K562 (cell line): ENCODE measurements around the gene ASB7. TPM values are rescaled to one million over a fixed set of nuclear protein-coding genes. Genes with fewer than 3 reads are reported as not detected.

Experiments used
- BRCA1 ChIP-seq, 2 experiments: fragments of 450-650 bp in 1 of 2; sonication (generic) in 1 of 2; formaldehyde crosslinking in 1 of 2; IDR thresholded peaks; 2 replicates each; pipeline versions ENCODE4 v1.5.0 to v1.6.1; 2017 to 2020; ENCODE audit warnings: mild to moderate bottlenecking in 1 of 2, missing genetic modification reagents in 1 of 2
- HMBOX1 ChIP-seq: sonication (generic); IDR thresholded peaks from 2 replicates; pipeline ENCODE4 v1.6.1; 2016
- L3MBTL2 ChIP-seq: fragments of 450-650 bp; IDR thresholded peaks from 2 replicates; pipeline ENCODE4 v1.6.1; 2016; ENCODE audit warnings: mild to moderate bottlenecking, moderate library complexity
- NKRF ChIP-seq: fragments of 450-650 bp; IDR thresholded peaks from 2 replicates; pipeline ENCODE4 v1.6.1; 2016; ENCODE audit warnings: borderline replicate concordance
- USF2 ChIP-seq: sonication (generic); formaldehyde crosslinking; IDR thresholded peaks from 2 replicates; pipeline ENCODE4 v1.5.0; 2020; ENCODE audit warnings: missing genetic modification reagents
- polyA plus RNA-seq, 8 experiments: library from polyadenylated mRNA; depleted of rRNA in 4 of 8; stranded (reverse) in 5 of 8; unstranded in 3 of 8; fragments of >200 nt; fragmentation: Nextera tagmentation in 2 of 8; fragmentation: Illumina TruSeq in 1 of 8; extraction: Ambion mirVana in 2 of 8; extraction: Trizol in 1 of 8; gene quantifications; 2 replicates each; pipeline versions ENCODE4 v1.2.1 to v1.2.3, GENCODE V29; 2011 to 2014; ENCODE audit warnings: inconsistent platforms in 1 of 8, missing spikeins in 1 of 8
- total RNA-seq, 7 experiments: library from RNA; depleted of rRNA in 6 of 7; stranded (reverse); fragments of >200 nt in 6 of 7; fragmentation: Illumina TruSeq in 2 of 7; extraction: Trizol in 2 of 7; gene quantifications; 2 replicates each; pipeline versions ENCODE4 v1.2.1 to v1.2.3, GENCODE V29; 2011 to 2021; ENCODE audit warnings: low replicate concordance in 1 of 7
- TF ChIP-seq, protein P1 (sequence below): fragments of 450-650 bp; IDR thresholded peaks from 2 replicates; pipeline ENCODE4 v1.6.1; 2016; ENCODE audit warnings: mild to moderate bottlenecking, moderate library complexity
- TF ChIP-seq, protein P2 (sequence below): sonication (generic); formaldehyde crosslinking; IDR thresholded peaks from 2 replicates; pipeline ENCODE4 v1.8.0; 2022; ENCODE audit warnings: missing genetic modification reagents, mild to moderate bottlenecking, borderline replicate concordance
- TF ChIP-seq, protein P3 (sequence below): sonication (generic); formaldehyde crosslinking; IDR thresholded peaks from 2 replicates; pipeline ENCODE4 v1.9.0; 2022; ENCODE audit warnings: mild to moderate bottlenecking, missing genetic modification reagents

Gene ASB7
- total and polyA plus RNA-seq, 9 of the 15 experiments (the other 6 are each of a cell fraction or from before 2014, with no cell fraction given): 1.8 to 10.1 (median 6.8) TPM

- TF ChIP-seq, protein P1, sequence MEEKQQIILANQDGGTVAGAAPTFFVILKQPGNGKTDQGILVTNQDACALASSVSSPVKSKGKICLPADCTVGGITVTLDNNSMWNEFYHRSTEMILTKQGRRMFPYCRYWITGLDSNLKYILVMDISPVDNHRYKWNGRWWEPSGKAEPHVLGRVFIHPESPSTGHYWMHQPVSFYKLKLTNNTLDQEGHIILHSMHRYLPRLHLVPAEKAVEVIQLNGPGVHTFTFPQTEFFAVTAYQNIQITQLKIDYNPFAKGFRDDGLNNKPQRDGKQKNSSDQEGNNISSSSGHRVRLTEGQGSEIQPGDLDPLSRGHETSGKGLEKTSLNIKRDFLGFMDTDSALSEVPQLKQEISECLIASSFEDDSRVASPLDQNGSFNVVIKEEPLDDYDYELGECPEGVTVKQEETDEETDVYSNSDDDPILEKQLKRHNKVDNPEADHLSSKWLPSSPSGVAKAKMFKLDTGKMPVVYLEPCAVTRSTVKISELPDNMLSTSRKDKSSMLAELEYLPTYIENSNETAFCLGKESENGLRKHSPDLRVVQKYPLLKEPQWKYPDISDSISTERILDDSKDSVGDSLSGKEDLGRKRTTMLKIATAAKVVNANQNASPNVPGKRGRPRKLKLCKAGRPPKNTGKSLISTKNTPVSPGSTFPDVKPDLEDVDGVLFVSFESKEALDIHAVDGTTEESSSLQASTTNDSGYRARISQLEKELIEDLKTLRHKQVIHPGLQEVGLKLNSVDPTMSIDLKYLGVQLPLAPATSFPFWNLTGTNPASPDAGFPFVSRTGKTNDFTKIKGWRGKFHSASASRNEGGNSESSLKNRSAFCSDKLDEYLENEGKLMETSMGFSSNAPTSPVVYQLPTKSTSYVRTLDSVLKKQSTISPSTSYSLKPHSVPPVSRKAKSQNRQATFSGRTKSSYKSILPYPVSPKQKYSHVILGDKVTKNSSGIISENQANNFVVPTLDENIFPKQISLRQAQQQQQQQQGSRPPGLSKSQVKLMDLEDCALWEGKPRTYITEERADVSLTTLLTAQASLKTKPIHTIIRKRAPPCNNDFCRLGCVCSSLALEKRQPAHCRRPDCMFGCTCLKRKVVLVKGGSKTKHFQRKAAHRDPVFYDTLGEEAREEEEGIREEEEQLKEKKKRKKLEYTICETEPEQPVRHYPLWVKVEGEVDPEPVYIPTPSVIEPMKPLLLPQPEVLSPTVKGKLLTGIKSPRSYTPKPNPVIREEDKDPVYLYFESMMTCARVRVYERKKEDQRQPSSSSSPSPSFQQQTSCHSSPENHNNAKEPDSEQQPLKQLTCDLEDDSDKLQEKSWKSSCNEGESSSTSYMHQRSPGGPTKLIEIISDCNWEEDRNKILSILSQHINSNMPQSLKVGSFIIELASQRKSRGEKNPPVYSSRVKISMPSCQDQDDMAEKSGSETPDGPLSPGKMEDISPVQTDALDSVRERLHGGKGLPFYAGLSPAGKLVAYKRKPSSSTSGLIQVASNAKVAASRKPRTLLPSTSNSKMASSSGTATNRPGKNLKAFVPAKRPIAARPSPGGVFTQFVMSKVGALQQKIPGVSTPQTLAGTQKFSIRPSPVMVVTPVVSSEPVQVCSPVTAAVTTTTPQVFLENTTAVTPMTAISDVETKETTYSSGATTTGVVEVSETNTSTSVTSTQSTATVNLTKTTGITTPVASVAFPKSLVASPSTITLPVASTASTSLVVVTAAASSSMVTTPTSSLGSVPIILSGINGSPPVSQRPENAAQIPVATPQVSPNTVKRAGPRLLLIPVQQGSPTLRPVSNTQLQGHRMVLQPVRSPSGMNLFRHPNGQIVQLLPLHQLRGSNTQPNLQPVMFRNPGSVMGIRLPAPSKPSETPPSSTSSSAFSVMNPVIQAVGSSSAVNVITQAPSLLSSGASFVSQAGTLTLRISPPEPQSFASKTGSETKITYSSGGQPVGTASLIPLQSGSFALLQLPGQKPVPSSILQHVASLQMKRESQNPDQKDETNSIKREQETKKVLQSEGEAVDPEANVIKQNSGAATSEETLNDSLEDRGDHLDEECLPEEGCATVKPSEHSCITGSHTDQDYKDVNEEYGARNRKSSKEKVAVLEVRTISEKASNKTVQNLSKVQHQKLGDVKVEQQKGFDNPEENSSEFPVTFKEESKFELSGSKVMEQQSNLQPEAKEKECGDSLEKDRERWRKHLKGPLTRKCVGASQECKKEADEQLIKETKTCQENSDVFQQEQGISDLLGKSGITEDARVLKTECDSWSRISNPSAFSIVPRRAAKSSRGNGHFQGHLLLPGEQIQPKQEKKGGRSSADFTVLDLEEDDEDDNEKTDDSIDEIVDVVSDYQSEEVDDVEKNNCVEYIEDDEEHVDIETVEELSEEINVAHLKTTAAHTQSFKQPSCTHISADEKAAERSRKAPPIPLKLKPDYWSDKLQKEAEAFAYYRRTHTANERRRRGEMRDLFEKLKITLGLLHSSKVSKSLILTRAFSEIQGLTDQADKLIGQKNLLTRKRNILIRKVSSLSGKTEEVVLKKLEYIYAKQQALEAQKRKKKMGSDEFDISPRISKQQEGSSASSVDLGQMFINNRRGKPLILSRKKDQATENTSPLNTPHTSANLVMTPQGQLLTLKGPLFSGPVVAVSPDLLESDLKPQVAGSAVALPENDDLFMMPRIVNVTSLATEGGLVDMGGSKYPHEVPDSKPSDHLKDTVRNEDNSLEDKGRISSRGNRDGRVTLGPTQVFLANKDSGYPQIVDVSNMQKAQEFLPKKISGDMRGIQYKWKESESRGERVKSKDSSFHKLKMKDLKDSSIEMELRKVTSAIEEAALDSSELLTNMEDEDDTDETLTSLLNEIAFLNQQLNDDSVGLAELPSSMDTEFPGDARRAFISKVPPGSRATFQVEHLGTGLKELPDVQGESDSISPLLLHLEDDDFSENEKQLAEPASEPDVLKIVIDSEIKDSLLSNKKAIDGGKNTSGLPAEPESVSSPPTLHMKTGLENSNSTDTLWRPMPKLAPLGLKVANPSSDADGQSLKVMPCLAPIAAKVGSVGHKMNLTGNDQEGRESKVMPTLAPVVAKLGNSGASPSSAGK: peak; percentile 38; the same call in 1 of the 2 replicates
- TF ChIP-seq USF2 (CRISPR knock-in tag): peak; percentile 84
- TF ChIP-seq L3MBTL2: peak; percentile 52
- no peak for TF ChIP-seq BRCA1 (IDR thresholded peaks at IDR 0.05)
- TF ChIP-seq BRCA1 (CRISPR knock-in tag; IDR thresholded peaks at IDR 0.05): no peak
- TF ChIP-seq, protein P2, sequence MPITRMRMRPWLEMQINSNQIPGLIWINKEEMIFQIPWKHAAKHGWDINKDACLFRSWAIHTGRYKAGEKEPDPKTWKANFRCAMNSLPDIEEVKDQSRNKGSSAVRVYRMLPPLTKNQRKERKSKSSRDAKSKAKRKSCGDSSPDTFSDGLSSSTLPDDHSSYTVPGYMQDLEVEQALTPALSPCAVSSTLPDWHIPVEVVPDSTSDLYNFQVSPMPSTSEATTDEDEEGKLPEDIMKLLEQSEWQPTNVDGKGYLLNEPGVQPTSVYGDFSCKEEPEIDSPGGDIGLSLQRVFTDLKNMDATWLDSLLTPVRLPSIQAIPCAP (CRISPR knock-in tag): no peak
- no peak for TF ChIP-seq NKRF
- peak; percentile 36; the same call in 1 of the 2 replicates for TF ChIP-seq HMBOX1
- TF ChIP-seq, protein P3, sequence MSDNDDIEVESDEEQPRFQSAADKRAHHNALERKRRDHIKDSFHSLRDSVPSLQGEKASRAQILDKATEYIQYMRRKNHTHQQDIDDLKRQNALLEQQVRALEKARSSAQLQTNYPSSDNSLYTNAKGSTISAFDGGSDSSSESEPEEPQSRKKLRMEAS (CRISPR knock-in tag): peak; percentile 67
These were observed 1.2 kb upstream of the ASB7 start (continued) for GRCh38 chr15:100601163-100601562.
